MM.1S (cell line): ENCODE data around the gene MPPED1.

ENCODE experiments used
- DNase-seq: peaks from one replicate; pipeline ENCODE4 v3.0.0-alpha.2; 2015
- H2AFZ ChIP-seq: fragments of 300-600 bp; sonication (generic); 2 replicates; pipeline ENCODE4 v1.6.0; 2016; ENCODE audit warnings: antibody characterized with exemption, low read length
- H3F3A ChIP-seq: fragments of 300-600 bp; sonication (generic); 2 replicates; pipeline ENCODE4 v1.6.1; 2016; ENCODE audit warnings: mild to moderate bottlenecking, antibody characterized with exemption, low read length, moderate library complexity, mixed read lengths; ENCODE audit not compliant: insufficient read depth
- H3K27ac ChIP-seq: fragments of 300-600 bp; sonication (generic); 2 replicates; pipeline ENCODE4 v1.5.1; 2016; ENCODE audit warnings: mild to moderate bottlenecking, low read length
- H3K27me3 ChIP-seq: fragments of 300-600 bp; sonication (generic); replicated peaks from 2 replicates; pipeline ENCODE4 v1.6.0; 2016; ENCODE audit warnings: low read length; ENCODE audit not compliant: insufficient read depth
- H3K36me3 ChIP-seq: fragments of 300-600 bp; sonication (generic); replicated peaks from 2 replicates; pipeline ENCODE4 v1.6.1; 2016; ENCODE audit warnings: mild to moderate bottlenecking, low read length, mixed read lengths; ENCODE audit not compliant: insufficient read depth
- H3K4me1 ChIP-seq: fragments of 300-600 bp; sonication (generic); 2 replicates; pipeline ENCODE4 v1.6.1; 2016; ENCODE audit warnings: low read length, mixed read lengths
- H3K4me2 ChIP-seq: fragments of 300-600 bp; sonication (generic); 2 replicates; pipeline ENCODE4 v1.6.0; 2016; ENCODE audit warnings: low read depth, low read length
- H3K4me3 ChIP-seq: fragments of 300-600 bp; sonication (generic); 2 replicates; pipeline ENCODE4 v1.5.1; 2016; ENCODE audit warnings: low read length, mixed read lengths
- H3K79me2 ChIP-seq: fragments of 300-600 bp; sonication (generic); 2 replicates; pipeline ENCODE4 v1.6.1; 2016; ENCODE audit warnings: mixed run types, low read length, mixed read lengths
- H3K9ac ChIP-seq: fragments of 300-600 bp; sonication (generic); 2 replicates; pipeline ENCODE4 v1.6.1; 2016; ENCODE audit warnings: low read length, mixed read lengths
- H3K9me2 ChIP-seq: fragments of 300-600 bp; sonication (generic); replicated peaks from 2 replicates; pipeline ENCODE4 v1.6.1; 2016; ENCODE audit warnings: mild to moderate bottlenecking, low read length, mixed read lengths; ENCODE audit not compliant: insufficient read depth
- H3K9me3 ChIP-seq: fragments of 300-600 bp; sonication (generic); replicated peaks from 2 replicates; pipeline ENCODE4 v1.6.1; 2016; ENCODE audit warnings: mild to moderate bottlenecking, low read length, mixed read lengths; ENCODE audit not compliant: insufficient read depth
- H4K20me1 ChIP-seq: fragments of 300-600 bp; sonication (generic); 2 replicates; pipeline ENCODE4 v1.6.1; 2016; ENCODE audit warnings: mild to moderate bottlenecking, low read length, moderate library complexity, mixed read lengths; ENCODE audit not compliant: insufficient read depth
- CTCF ChIP-seq: fragments of 300-600 bp; sonication (generic); IDR thresholded peaks from 2 replicates; pipeline ENCODE4 v1.5.1; 2016; ENCODE audit warnings: antibody characterized with exemption, low read length, mixed read lengths
- EZH2 ChIP-seq: fragments of 300-600 bp; sonication (generic); optimal IDR thresholded peaks from 2 replicates; pipeline ENCODE3; 2017; ENCODE audit warnings: low read depth, mild to moderate bottlenecking, antibody characterized with exemption, low read length, mixed read lengths
- EZH2phosphoT487 ChIP-seq: fragments of 300-600 bp; sonication (generic); IDR thresholded peaks from 2 replicates; pipeline ENCODE4 v1.6.1; 2018; ENCODE audit warnings: antibody characterized with exemption, low read length

Gene MPPED1

GRCh38 chr22:43381693-43382092 is 30.1 kb upstream of the MPPED1 start:
- H2AFZ ChIP-seq = no peak overlapping the region
- DNase-seq = no peak
- H3K9ac ChIP-seq = no peak overlapping the region

GRCh38 chr22:43384863-43385262 is 27.0 kb upstream of the MPPED1 start:
- Histone ChIP-seq H3F3A (no peaks in the 10 kb centered on the region), H3K27me3 (peaks cover 14% of the 10 kb centered on the region), H3K4me1 (no peaks in the 10 kb centered on the region), H3K9ac (no peak overlapping the region), H3K9me3 (no peaks in the 10 kb centered on the region), H3K9me2 (no peaks in the 10 kb centered on the region), H2AFZ (no peak overlapping the region), H3K79me2 (no peaks in the 10 kb centered on the region), H4K20me1 (no peaks in the 10 kb centered on the region), H3K4me2 (no peak overlapping the region), H3K4me3 (no peak overlapping the region), H3K27ac (no peak overlapping the region), H3K36me3 (no peaks in the 10 kb centered on the region)
- no peak for DNase-seq
- TF ChIP-seq EZH2 = no peak
- no peak for TF ChIP-seq EZH2phosphoT487
- no peak for TF ChIP-seq CTCF

More at GRCh38 chr22:43381693-43382092, 30.1 kb upstream of the MPPED1 start:
- H3K4me2 ChIP-seq = no peak overlapping the region
- H3K27me3 ChIP-seq = no peaks in the 10 kb centered on the region
- no peaks in the 10 kb centered on the region for H4K20me1 ChIP-seq
- H3K4me3 ChIP-seq = no peak overlapping the region
- no peak overlapping the region for H3K27ac ChIP-seq
- H3K9me2 ChIP-seq = no peaks in the 10 kb centered on the region
- no peaks in the 10 kb centered on the region for H3K79me2 ChIP-seq
- H3K4me1 ChIP-seq = peaks cover 18% of the 10 kb centered on the region
- no peak for TF ChIP-seq EZH2
- TF ChIP-seq CTCF = no peak
- no peak for TF ChIP-seq EZH2phosphoT487
- H3K36me3 ChIP-seq = no peaks in the 10 kb centered on the region
- H3K9me3 ChIP-seq = no peaks in the 10 kb centered on the region
- peaks cover 11% of the 10 kb centered on the region for H3F3A ChIP-seq

GRCh38 chr22:43385770-43386641 is 25.8 kb upstream of the MPPED1 start:
- peak; percentile 77 for DNase-seq
- H4K20me1 ChIP-seq = no peaks in the 10 kb centered on the region
- no peaks in the 10 kb centered on the region for H3K9me3 ChIP-seq
- peaks cover 14% of the 10 kb centered on the region for H3K27me3 ChIP-seq
- H3K27ac ChIP-seq = no peak overlapping the region
- no peaks in the 10 kb centered on the region for H3K79me2 ChIP-seq
- H3K4me2 ChIP-seq = peak overlapping the region; percentile 61
- H3K36me3 ChIP-seq = no peaks in the 10 kb centered on the region
- H3K4me1 ChIP-seq = no peaks in the 10 kb centered on the region
- no peak overlapping the region for H3K9ac ChIP-seq
- no peaks in the 10 kb centered on the region for H3K9me2 ChIP-seq
- H3K4me3 ChIP-seq = no peak overlapping the region
- H3F3A ChIP-seq = no peaks in the 10 kb centered on the region
- TF ChIP-seq CTCF = peak; percentile 87
- TF ChIP-seq EZH2phosphoT487 = no peak
- 0 out of 2 replicates have a peak overlapping the region, but pooled peaks have one; percentile 11 for H2AFZ ChIP-seq
